ENCODE data around the gene PTPRO. TPM values are rescaled to one million over a fixed set of nuclear protein-coding genes. Genes with fewer than 3 reads are reported as not detected.

Gene PTPRO
- total and polyA plus RNA-seq, 4 experiments from 2014 or later, result 3.0 to 7.8 (median 5.0) TPM

GRCh38 chr12:15387772-15388171 is 65.5 kb downstream of the PTPRO start:
- ChIA-PET CTCF (ENCODE audit: partially characterized antibody) (no interaction called here), POLR2A (ENCODE audit: partially characterized antibody) (no interaction called here)
- DNase-seq, result no peak
- no peak overlapping the region for H3K27ac ChIP-seq (ENCODE audit: low read depth, low read length)
- no peaks in the 10 kb centered on the region for H3K36me3 ChIP-seq (ENCODE audit: insufficient read depth, low read length)
- no peaks in the 10 kb centered on the region for H3K9me3 ChIP-seq (ENCODE audit: control insufficient read depth in 1 of 2, low read length in 2 of 2)
- no peaks in the 10 kb centered on the region for H3K36me3 Mint-ChIP-seq
- H3K4me1 Mint-ChIP-seq, result no peaks in the 10 kb centered on the region
- no peaks in the 10 kb centered on the region for H3K27me3 ChIP-seq (ENCODE audit: insufficient read depth, low read length)
- intact Hi-C loops (cut with micrococcal nuclease), result no loop called here
- no peak overlapping the region for H3K27ac Mint-ChIP-seq
- H3K9me3 Mint-ChIP-seq, result peaks cover 0 to 1% (median 0%) of the 10 kb centered on the region in 8 donors
- no peaks in the 10 kb centered on the region for H3K4me1 ChIP-seq (ENCODE audit: insufficient read depth, low read length)
- H3K4me3 Mint-ChIP-seq, result no peak overlapping the region
- H3K4me3 ChIP-seq (ENCODE audit: low read length in 2 of 2), result no peak overlapping the region
- H3K27me3 Mint-ChIP-seq, result peaks cover 2 to 4% of the 10 kb centered on the region in 2 donors

DNA sequence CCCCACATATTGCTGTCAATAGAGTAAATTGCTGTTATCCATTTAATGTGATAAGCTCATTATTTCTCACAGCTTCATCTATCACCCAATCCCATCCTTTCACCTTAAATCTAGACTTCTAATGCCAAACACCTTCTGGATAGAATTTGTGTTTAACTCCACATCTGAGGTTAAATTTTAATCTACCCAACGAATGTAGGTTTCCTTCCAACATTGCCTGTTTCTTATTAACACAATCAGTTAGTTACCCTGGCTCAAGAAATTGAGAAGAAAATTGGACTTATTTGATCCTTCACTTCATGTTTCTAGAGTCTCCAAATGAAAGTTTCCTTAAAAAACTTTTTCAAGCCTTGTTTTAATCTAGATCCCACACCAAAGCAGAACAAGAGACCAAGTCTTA is 67.3 kb downstream of the PTPRO start:
- Histone ChIP-seq H3K27ac (ENCODE audit: low read depth, low read length) (no peak overlapping the region), H3K36me3 (ENCODE audit: insufficient read depth, low read length) (no peaks in the 10 kb centered on the region), H3K4me1 (ENCODE audit: insufficient read depth, low read length) (no peaks in the 10 kb centered on the region), H3K4me3 (ENCODE audit: low read length in 2 of 2) (no peak overlapping the region), H3K27me3 (ENCODE audit: insufficient read depth, low read length) (no peaks in the 10 kb centered on the region), H3K9me3 (ENCODE audit: control insufficient read depth in 1 of 2, low read length in 2 of 2) (no peaks in the 10 kb centered on the region)
- Mint-ChIP-seq H3K4me1 (no peaks in the 10 kb centered on the region), H3K27ac (no peak overlapping the region), H3K4me3 (no peak overlapping the region), H3K36me3 (no peaks in the 10 kb centered on the region), H3K9me3 (peaks cover 0 to 1% (median 0%) of the 10 kb centered on the region in 8 donors), H3K27me3 (peaks cover 2 to 3% of the 10 kb centered on the region in 2 donors)
- intact Hi-C loops (cut with micrococcal nuclease), result no loop called here
- ChIA-PET POLR2A (ENCODE audit: partially characterized antibody) (no interaction called here), CTCF (ENCODE audit: partially characterized antibody) (no interaction called here)
- DNase-seq, result no peak

- no peak overlapping the region for H3K4me3 ChIP-seq (ENCODE audit: low read length in 2 of 2)
- H3K4me3 Mint-ChIP-seq, result no peak overlapping the region
- H3K4me1 Mint-ChIP-seq, result no peaks in the 10 kb centered on the region
- ChIA-PET POLR2A (ENCODE audit: partially characterized antibody) (no interaction called here), CTCF (ENCODE audit: partially characterized antibody) (no interaction called here)
- no peaks in the 10 kb centered on the region for H3K27me3 ChIP-seq (ENCODE audit: insufficient read depth, low read length)
- H3K36me3 ChIP-seq (ENCODE audit: insufficient read depth, low read length), result no peaks in the 10 kb centered on the region
- no peak for DNase-seq
- no peak overlapping the region for H3K27ac ChIP-seq (ENCODE audit: low read depth, low read length)
- no peak overlapping the region for H3K27ac Mint-ChIP-seq
- no peaks in the 10 kb centered on the region for H3K9me3 ChIP-seq (ENCODE audit: control insufficient read depth in 1 of 2, low read length in 2 of 2)
- intact Hi-C loops (cut with micrococcal nuclease), result no loop called here
- H3K9me3 Mint-ChIP-seq, result peaks cover 0 to 1% (median 0%) of the 10 kb centered on the region in 8 donors
- H3K27me3 Mint-ChIP-seq, result peaks cover 0 to 1% of the 10 kb centered on the region in 2 donors
- no peaks in the 10 kb centered on the region for H3K36me3 Mint-ChIP-seq
- no peaks in the 10 kb centered on the region for H3K4me1 ChIP-seq (ENCODE audit: insufficient read depth, low read length)
Measured at GRCh38 chr12:15393037-15393436, 70.7 kb downstream of the PTPRO start.

- no peaks in the 10 kb centered on the region for H3K4me1 ChIP-seq (ENCODE audit: insufficient read depth, low read length)
- H3K4me3 ChIP-seq (ENCODE audit: low read length in 2 of 2), result no peak overlapping the region
- Mint-ChIP-seq H3K27me3 (peaks cover 0 to 3% of the 10 kb centered on the region in 2 donors), H3K36me3 (no peaks in the 10 kb centered on the region), H3K4me3 (no peak overlapping the region), H3K9me3 (peaks cover 0 to 1% (median 0%) of the 10 kb centered on the region in 8 donors), H3K27ac (no peak overlapping the region), H3K4me1 (no peaks in the 10 kb centered on the region)
- no peak overlapping the region for H3K27ac ChIP-seq (ENCODE audit: low read depth, low read length)
- ChIA-PET CTCF (ENCODE audit: partially characterized antibody) (no interaction called here), POLR2A (ENCODE audit: partially characterized antibody) (no interaction called here)
- no peaks in the 10 kb centered on the region for H3K9me3 ChIP-seq (ENCODE audit: control insufficient read depth in 1 of 2, low read length in 2 of 2)
- DNase-seq, result no peak
- no peaks in the 10 kb centered on the region for H3K27me3 ChIP-seq (ENCODE audit: insufficient read depth, low read length)
- no peaks in the 10 kb centered on the region for H3K36me3 ChIP-seq (ENCODE audit: insufficient read depth, low read length)
- intact Hi-C loops (cut with micrococcal nuclease), result no loop called here
Measured at GRCh38 chr12:15393995-15394394, 71.7 kb downstream of the PTPRO start.

DNA sequence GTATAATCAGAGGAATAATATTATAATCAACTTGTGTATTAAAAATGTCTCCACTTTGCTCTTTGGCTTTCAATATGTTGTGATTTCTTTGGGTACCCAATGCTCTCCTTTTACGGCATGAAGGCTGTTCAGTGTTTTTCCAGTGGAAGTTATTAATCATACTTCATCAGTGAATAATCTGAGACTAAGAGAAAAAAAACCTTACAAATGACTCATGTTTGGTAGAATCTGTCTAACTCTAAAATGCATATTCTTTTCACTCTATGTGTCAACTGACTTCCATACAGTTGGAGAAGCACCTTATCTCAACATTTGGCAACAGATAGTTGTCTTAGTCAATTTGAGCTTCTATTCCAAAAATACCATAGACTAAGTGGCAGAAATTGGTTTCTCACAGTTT is 82.2 kb downstream of the PTPRO start:
- Mint-ChIP-seq H3K36me3 (no peaks in the 10 kb centered on the region), H3K27ac (no peak overlapping the region)
- intact Hi-C loops (cut with micrococcal nuclease), result no loop called here

GRCh38 chr12:15405606-15406005 is 83.3 kb downstream of the PTPRO start:
- Histone ChIP-seq H3K36me3 (ENCODE audit: insufficient read depth, low read length) (no peaks in the 10 kb centered on the region), H3K27ac (ENCODE audit: low read depth, low read length) (no peak overlapping the region), H3K27me3 (ENCODE audit: insufficient read depth, low read length) (no peaks in the 10 kb centered on the region), H3K4me3 (ENCODE audit: low read length in 2 of 2) (no peak overlapping the region), H3K9me3 (ENCODE audit: control insufficient read depth in 1 of 2, low read length in 2 of 2) (no peaks in the 10 kb centered on the region), H3K4me1 (ENCODE audit: insufficient read depth, low read length) (no peaks in the 10 kb centered on the region)
- Mint-ChIP-seq H3K9me3 (no peaks in the 10 kb centered on the region), H3K27ac (no peak overlapping the region), H3K4me1 (no peaks in the 10 kb centered on the region), H3K36me3 (no peaks in the 10 kb centered on the region), H3K27me3 (peaks cover 0 to 7% of the 10 kb centered on the region in 2 donors), H3K4me3 (no peak overlapping the region)
- ChIA-PET CTCF (ENCODE audit: partially characterized antibody) (no interaction called here), POLR2A (ENCODE audit: partially characterized antibody) (no interaction called here)
- no peak for DNase-seq
- intact Hi-C loops (cut with micrococcal nuclease), result no loop called here

More for the DNA sequence above, 82.2 kb downstream of the PTPRO start:
- Mint-ChIP-seq H3K4me3 (no peak overlapping the region), H3K9me3 (peaks cover 0 to 3% (median 0%) of the 10 kb centered on the region in 8 donors), H3K4me1 (no peaks in the 10 kb centered on the region), H3K27me3 (peaks cover 2 to 11% of the 10 kb centered on the region in 2 donors)
- no peaks in the 10 kb centered on the region for H3K4me1 ChIP-seq (ENCODE audit: insufficient read depth, low read length)
- no peak for DNase-seq
- ChIA-PET CTCF (ENCODE audit: partially characterized antibody) (no interaction called here), POLR2A (ENCODE audit: partially characterized antibody) (no interaction called here)
- no peaks in the 10 kb centered on the region for H3K9me3 ChIP-seq (ENCODE audit: control insufficient read depth in 1 of 2, low read length in 2 of 2)
- H3K27me3 ChIP-seq (ENCODE audit: insufficient read depth, low read length), result no peaks in the 10 kb centered on the region
- no peak overlapping the region for H3K27ac ChIP-seq (ENCODE audit: low read depth, low read length)
- H3K36me3 ChIP-seq (ENCODE audit: insufficient read depth, low read length), result no peaks in the 10 kb centered on the region
- no peak overlapping the region for H3K4me3 ChIP-seq (ENCODE audit: low read length in 2 of 2)

DNA sequence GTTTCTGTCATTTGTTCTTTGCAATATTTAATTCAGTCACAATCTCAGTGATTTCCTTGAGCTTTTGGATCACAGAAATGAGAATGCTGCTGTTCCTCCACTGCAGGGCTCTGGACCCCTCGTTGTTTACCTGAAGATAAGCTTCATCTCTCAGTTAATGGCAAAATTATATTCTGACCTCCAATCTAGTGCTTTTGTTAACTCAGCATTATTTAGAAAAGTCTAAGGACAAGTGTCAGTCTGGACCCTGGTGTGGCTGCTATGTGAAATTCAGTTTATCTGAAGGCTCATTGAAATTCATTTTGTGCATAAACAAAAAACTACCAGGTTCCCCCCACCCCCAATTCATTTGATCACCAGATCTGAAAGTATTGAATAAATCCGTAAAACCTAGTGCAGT is 84.7 kb downstream of the PTPRO start:
- CTCF ChIA-PET (ENCODE audit: partially characterized antibody), result no interaction called here
- no peak overlapping the region for H3K27ac ChIP-seq (ENCODE audit: low read depth, low read length)

DNA sequence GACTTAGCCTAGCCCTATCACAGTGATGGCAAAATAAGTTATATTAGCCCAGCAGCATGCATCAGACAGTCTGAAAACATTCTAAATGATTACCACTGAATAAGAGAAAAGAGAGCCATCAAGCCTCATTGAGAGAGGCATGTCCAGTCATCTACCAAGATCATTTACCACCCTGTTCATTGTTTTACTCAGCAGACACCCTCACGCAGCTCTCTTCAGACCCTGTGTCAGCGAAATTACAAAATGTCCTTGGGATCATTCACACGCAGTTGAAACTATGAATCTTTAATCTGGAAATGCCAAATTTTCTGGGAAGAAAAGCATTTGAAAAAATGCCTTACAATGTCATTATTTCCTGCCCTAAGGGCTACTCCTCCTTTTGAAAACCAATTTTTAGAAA is 89.5 kb downstream of the PTPRO start:
- Histone ChIP-seq H3K4me3 (ENCODE audit: low read length in 2 of 2) (no peak overlapping the region), H3K4me1 (ENCODE audit: insufficient read depth, low read length) (no peaks in the 10 kb centered on the region), H3K36me3 (ENCODE audit: insufficient read depth, low read length) (no peaks in the 10 kb centered on the region), H3K27me3 (ENCODE audit: insufficient read depth, low read length) (no peaks in the 10 kb centered on the region), H3K27ac (ENCODE audit: low read depth, low read length) (no peak overlapping the region), H3K9me3 (ENCODE audit: control insufficient read depth in 1 of 2, low read length in 2 of 2) (no peaks in the 10 kb centered on the region)
- no peaks in the 10 kb centered on the region for H3K4me1 Mint-ChIP-seq
- no peak overlapping the region for H3K27ac Mint-ChIP-seq
- ChIA-PET POLR2A (ENCODE audit: partially characterized antibody) (no interaction called here), CTCF (ENCODE audit: partially characterized antibody) (no interaction called here)
- H3K4me3 Mint-ChIP-seq, result no peak overlapping the region
- no peaks in the 10 kb centered on the region for H3K9me3 Mint-ChIP-seq
- H3K36me3 Mint-ChIP-seq, result no peaks in the 10 kb centered on the region
- intact Hi-C loops (cut with micrococcal nuclease), result no loop called here
- no peak for DNase-seq
- peaks cover 8 to 10% of the 10 kb centered on the region in 2 donors for H3K27me3 Mint-ChIP-seq

More for the DNA sequence above, 84.7 kb downstream of the PTPRO start:
- Mint-ChIP-seq H3K9me3 (no peaks in the 10 kb centered on the region), H3K4me1 (no peaks in the 10 kb centered on the region), H3K36me3 (no peaks in the 10 kb centered on the region), H3K27ac (no peak overlapping the region), H3K4me3 (no peak overlapping the region), H3K27me3 (peaks cover 4 to 7% of the 10 kb centered on the region in 2 donors)
- intact Hi-C loops (cut with micrococcal nuclease), result no loop called here
- Histone ChIP-seq H3K4me3 (ENCODE audit: low read length in 2 of 2) (no peak overlapping the region), H3K27me3 (ENCODE audit: insufficient read depth, low read length) (no peaks in the 10 kb centered on the region), H3K36me3 (ENCODE audit: insufficient read depth, low read length) (no peaks in the 10 kb centered on the region), H3K9me3 (ENCODE audit: control insufficient read depth in 1 of 2, low read length in 2 of 2) (no peaks in the 10 kb centered on the region), H3K4me1 (ENCODE audit: insufficient read depth, low read length) (no peaks in the 10 kb centered on the region)
- no peak for DNase-seq
- POLR2A ChIA-PET (ENCODE audit: partially characterized antibody), result no interaction called here

Measured in CD4-positive, alpha-beta memory T cell (primary cell).